Transverse colon (tissue), 4 donors: ENCODE results near the gene LRRN4. TPM values are rescaled to one million over a fixed set of nuclear protein-coding genes. Genes with fewer than 3 reads are reported as not detected.

Experiments used
- DNase-seq: peaks from one replicate; pipeline ENCODE4 v3.0.0-alpha.2; 2019
- H3K27ac ChIP-seq, 4 donors: fragments of 200-600 bp; sonication (generic); 2 replicates each; pipeline ENCODE4 v1.5.1; 2016 to 2018; ENCODE audit warnings: inconsistent platforms in 4 of 4
- H3K27me3 ChIP-seq: fragments of 200-600 bp; sonication (generic); 2 replicates; pipeline ENCODE4 v1.5.1; 2017; ENCODE audit warnings: inconsistent platforms
- H3K36me3 ChIP-seq, 4 donors: fragments of 200-600 bp; sonication (generic); 2 replicates each; pipeline ENCODE4 v1.5.1; 2017 to 2019; ENCODE audit warnings: inconsistent platforms in 4 of 4
- H3K4me1 ChIP-seq, 4 donors: fragments of 200-600 bp; sonication (generic); 2 replicates each; pipeline ENCODE4 v1.5.1; 2017 to 2020; ENCODE audit warnings: inconsistent platforms in 4 of 4
- H3K4me3 ChIP-seq, 4 donors: fragments of 200-600 bp; sonication (generic); 1 replicate in 1 of 4; 2 replicates in 3 of 4; pipeline versions ENCODE4 v1.5.1 to v1.6.1; 2017 to 2019; ENCODE audit warnings: inconsistent platforms in 4 of 4
- H3K9me3 ChIP-seq, 2 donors: fragments of 200-600 bp; sonication (generic); 2 replicates each; pipeline ENCODE4 v1.5.1; 2017 to 2019; ENCODE audit warnings: inconsistent platforms in 2 of 2
- CTCF ChIP-seq, 5 experiments: fragments of 200-600 bp in 3 of 5; fragments of 450-650 bp in 2 of 5; sonication (generic) in 3 of 5; IDR thresholded peaks; 1 replicate in 2 of 5; 2 replicates in 3 of 5; pipeline ENCODE4 v1.5.1; 2016 to 2017; ENCODE audit warnings: antibody characterized with exemption in 5 of 5, inconsistent platforms in 3 of 5, mild to moderate bottlenecking in 2 of 5, moderate library complexity in 1 of 5
- EP300 ChIP-seq: sonication (generic); formaldehyde crosslinking; IDR thresholded peaks from one replicate; pipeline ENCODE4 v1.6.1; 2017; ENCODE audit warnings: antibody characterized with exemption, low read depth
- POLR2A ChIP-seq: fragments of 450-650 bp; IDR thresholded peaks from one replicate; pipeline ENCODE4 v1.6.1; 2016; ENCODE audit warnings: antibody characterized with exemption, mild to moderate bottlenecking, moderate library complexity
- POLR2AphosphoS5 ChIP-seq, 3 donors: sonication (generic); formaldehyde crosslinking; IDR thresholded peaks; one replicate each; pipeline ENCODE4 v1.6.1; 2016; ENCODE audit warnings: antibody characterized with exemption in 3 of 3
- WGBS, 2 donors: methylation state at CpG; one replicate each; pipeline ENCODE4 v1.1.5; 2018; ENCODE audit warnings: low coverage in 1 of 2; 5-methylcytosine and 5-hydroxymethylcytosine counted together
- in situ Hi-C, 4 donors: fragments of 200-750 bp; cut with MboI; loops; one replicate each; pipeline versions ENCODE4 v1.15.0 to v1.15.1; 2017; ENCODE audit warnings: low sequenced_read_pairs in 3 of 4, low pct_ligation_motif_present in 1 of 4, low pct_unique_long_range_greater_than_20kb in 1 of 4
- intact Hi-C: fragments of 100-400 bp; cut with DNase I; formaldehyde crosslinking; loops from one replicate; pipeline ENCODE4 v1.15.1; 2023; ENCODE audit warnings: low total_unique reads
- total RNA-seq, 4 donors: library from RNA; depleted of rRNA; stranded (reverse); fragments of >200 nt; gene quantifications; one replicate each; pipeline ENCODE4 v1.1.0, GENCODE V29; 2016

LRRN4 gene
- total RNA-seq, 4 donors from 2014 or later = 0.48 TPM; not detected in 3

- TF ChIP-seq POLR2AphosphoS5 (IDR thresholded peaks at IDR 0.05) = no peak
- Histone ChIP-seq H3K27ac (no peak overlapping the region), H3K4me1 (no peaks in the 10 kb centered on the region), H3K36me3 (peaks cover 0 to 13% (median 1%) of the 10 kb centered on the region in 4 donors), H3K4me3 (no peak overlapping the region), H3K9me3 (no peaks in the 10 kb centered on the region), H3K27me3 (no peaks in the 10 kb centered on the region)
- no peak for DNase-seq
- intact Hi-C loops = loop anchor here (5.0 to 10.0 kb wide), 2 partner anchors 121 to 548 kb away; partner anchors contain the start of genes MCM8 and TRMT6
- WGBS, 2 donors = 66 to 76% methylated on average over 3 to 8 of the region's 8 CpGs
- in situ Hi-C loops = loop anchor here in 2 of 4 donors (5.0 kb wide), 2 partner anchors 543 to 548 kb away; no protein-coding TSS in a partner anchor
Observed at GRCh38 chr20:6075428-6076219, 21.8 kb upstream of the LRRN4 start.

GRCh38 chr20:6074784-6075183 lies 20.9 kb upstream of the LRRN4 start:
- Histone ChIP-seq H3K27me3 (no peaks in the 10 kb centered on the region), H3K27ac (no peak overlapping the region), H3K9me3 (no peaks in the 10 kb centered on the region), H3K36me3 (peaks cover 0 to 13% (median 1%) of the 10 kb centered on the region in 4 donors), H3K4me3 (no peak overlapping the region), H3K4me1 (no peaks in the 10 kb centered on the region)
- intact Hi-C loops (loop anchor here (5.0 to 10.0 kb wide), 2 partner anchors 120 to 547 kb away; partner anchors contain the start of genes MCM8 and TRMT6), in situ Hi-C loops (loop anchor here in 2 of 4 donors (5.0 kb wide), 2 partner anchors 542 to 547 kb away; no protein-coding TSS in a partner anchor)
- no peak for TF ChIP-seq POLR2AphosphoS5 (IDR thresholded peaks at IDR 0.05)
- TF ChIP-seq POLR2A = no peak
- WGBS, 2 donors = 63 to 78% methylated on average over 2 of the region's 2 CpGs
- no peak for DNase-seq

- Histone ChIP-seq H3K4me3 (no peak overlapping the region), H3K9me3 (no peaks in the 10 kb centered on the region), H3K4me1 (no peaks in the 10 kb centered on the region), H3K27me3 (no peaks in the 10 kb centered on the region), H3K36me3 (peaks cover 0 to 12% (median 1%) of the 10 kb centered on the region in 4 donors), H3K27ac (no peak overlapping the region)
- intact Hi-C loops (loop anchor here (10.0 kb wide), 1 partner anchor 119 kb away; the partner anchor contains the start of genes MCM8 and TRMT6), in situ Hi-C loops (no loop called here)
- 50 to 90% methylated on average over 1 to 2 of the region's 2 CpGs for WGBS, 2 donors
- DNase-seq = no peak
- no peak for TF ChIP-seq POLR2AphosphoS5 (IDR thresholded peaks at IDR 0.05)
- peak in 2 of 5 experiments; percentile 7 to 23 for TF ChIP-seq CTCF (IDR thresholded peaks at IDR 0.05)
Observed at GRCh38 chr20:6074145-6074561, 20.3 kb upstream of the LRRN4 start.

GRCh38 chr20:6070829-6071695 lies 17.2 kb upstream of the LRRN4 start:
- Histone ChIP-seq H3K4me3 (no peak overlapping the region), H3K36me3 (peaks cover 0 to 4% (median 1%) of the 10 kb centered on the region in 4 donors), H3K9me3 (no peaks in the 10 kb centered on the region), H3K27ac (no peak overlapping the region), H3K27me3 (no peaks in the 10 kb centered on the region), H3K4me1 (no peaks in the 10 kb centered on the region)
- TF ChIP-seq POLR2AphosphoS5 (IDR thresholded peaks at IDR 0.05) (no peak), EP300 (no peak), CTCF (IDR thresholded peaks at IDR 0.05) (no peak), POLR2A (no peak)
- in situ Hi-C loops (no loop called here), intact Hi-C loops (loop anchor here (10.0 kb wide), 1 partner anchor 116 kb away; the partner anchor contains the start of genes MCM8 and TRMT6)
- DNase-seq = no peak
- WGBS, 2 donors = 87 to 90% methylated on average over 5 to 6 of the region's 6 CpGs
